Kidney (tissue), 14 donors: Measurements from ENCODE around the gene CPNE2. TPM values are rescaled to one million over a fixed set of nuclear protein-coding genes. Genes with fewer than 3 reads are reported as not detected.
A peak's percentile ranks its signal among the peaks of the same experiment; 100 is the strongest.
"Not testable (repeated sequence)": the region's sequence is repeated elsewhere in the genome, so short reads cannot be mapped to it uniquely, and the experiment has no call there.

Source experiments
- DNase-seq, 5 donors: peaks; one replicate each; pipeline ENCODE4 v3.0.0-alpha.2; 2013 to 2020
- FAIRE-seq: peaks from 2 replicates; lab custom pipeline; 2012; peaks lifted over from hg19 to GRCh38; lab: Jason Lieb, UNC
- H3K27ac ChIP-seq, 2 donors: one replicate each; pipeline ENCODE4 v1.7.0; 2013; ENCODE audit warnings: low read depth in 2 of 2, low read length in 2 of 2, inconsistent platforms in 1 of 2
- H3K27me3 ChIP-seq: one replicate; pipeline ENCODE4 v1.7.1; 2013; ENCODE audit warnings: low read length, inconsistent platforms; ENCODE audit not compliant: control insufficient read depth, insufficient read depth
- H3K36me3 ChIP-seq, 3 donors: one replicate each; pipeline versions ENCODE4 v1.7.0 to v1.7.1; 2013; ENCODE audit warnings: low read length in 3 of 3, control low read depth in 1 of 3, inconsistent platforms in 1 of 3; ENCODE audit not compliant: insufficient read depth in 3 of 3, control insufficient read depth in 2 of 3
- H3K4me1 ChIP-seq, 3 donors: one replicate each; pipeline versions ENCODE4 v1.7.0 to v1.7.1; 2013; ENCODE audit warnings: low read length in 3 of 3, inconsistent platforms in 1 of 3, low read depth in 1 of 3; ENCODE audit not compliant: control insufficient read depth in 2 of 3, insufficient read depth in 2 of 3
- H3K4me3 ChIP-seq, 3 donors: one replicate each; pipeline versions ENCODE4 v1.7.0 to v1.8.1; 2013; ENCODE audit warnings: low read length in 3 of 3, control low read depth in 1 of 3, inconsistent platforms in 1 of 3
- H3K9ac ChIP-seq, 3 donors: one replicate each; pipeline versions ENCODE4 v1.7.0 to v1.7.1; 2013; ENCODE audit warnings: low read length in 3 of 3, control low read depth in 1 of 3, inconsistent platforms in 1 of 3
- H3K9me3 ChIP-seq, 3 donors: one replicate each; pipeline versions ENCODE4 v1.7.0 to v1.7.1; 2013; ENCODE audit warnings: low read length in 3 of 3, control low read depth in 1 of 3, inconsistent platforms in 1 of 3; ENCODE audit not compliant: control insufficient read depth in 2 of 3, insufficient read depth in 1 of 3
- CTCF ChIP-seq: IDR thresholded peaks from 3 replicates; pipeline ENCODE4 v1.5.1; 2012; ENCODE audit warnings: mild to moderate bottlenecking, moderate library complexity, borderline replicate concordance; ENCODE audit not compliant: insufficient read depth; ENCODE audit errors: extremely low read depth
- intact Hi-C: fragments of 100-400 bp; cut with DNase I; formaldehyde crosslinking; loops from one replicate; pipeline ENCODE4 v1.11.1; 2022
- polyA plus RNA-seq: library from polyadenylated mRNA; stranded (reverse); fragments of 350-450 nt; fragmentation: Illumina TruSeq; extraction: RNeasy Lipid Tissue Mini Kit (QIAGEN cat#74804); gene quantifications from one replicate; pipeline ENCODE4 v1.2.3, GENCODE V29; 2014; ENCODE audit warnings: low read depth, low replicate concordance; ENCODE audit not compliant: insufficient read depth
- total RNA-seq: library from RNA; stranded (reverse); fragmentation: NEBNext Ultra II Directional; extraction: Animal tissue kit (Norgen Biotek cat#: 25700); gene quantifications from one replicate; pipeline ENCODE4 v1.2.1, GENCODE V29; 2021
- donor health status: control.
- donor health status: control.
- donor health status: control.
- donor health status: control.
- donor health status: control.
- donor health status: DM: yes; HTN: yes; CAD: no.
- donor health status: Normal renal cell carcinoma (clear cell type).

Gene CPNE2
- total and polyA plus RNA-seq, 2 donors from 2014 or later: 24.1 to 33.1 TPM

- TF ChIP-seq CTCF: no peak
- Histone ChIP-seq H3K4me1 (peaks cover 0 to 19% (median 18%) of the 10 kb centered on the region in 3 donors), H3K4me3 (peak overlapping the region in 1 of 3 donors; percentile 91), H3K27me3 (no peaks in the 10 kb centered on the region), H3K9ac (no peak overlapping the region), H3K9me3 (no peaks in the 10 kb centered on the region), H3K36me3 (no peaks in the 10 kb centered on the region), H3K27ac (no peak overlapping the region)
- DNase-seq: no peak
- no peak for FAIRE-seq
- intact Hi-C loops: no loop called here
Measured at GRCh38 chr16:57188711-57189002, 96.3 kb downstream of the CPNE2 start.

- H3K27ac ChIP-seq, H3K27me3 ChIP-seq, H3K9me3 ChIP-seq, intact Hi-C loops, H3K4me3 ChIP-seq, DNase-seq, H3K9ac ChIP-seq, H3K36me3 ChIP-seq, FAIRE-seq: not testable (repeated sequence)
- peaks cover 0 to 17% (median 16%) of the 10 kb centered on the region in 3 donors for H3K4me1 ChIP-seq
Measured at GRCh38 chr16:57189527-57189926, 97.1 kb downstream of the CPNE2 start.

- Histone ChIP-seq H3K36me3 (no peaks in the 10 kb centered on the region), H3K4me1 (peaks cover 0 to 11% (median 10%) of the 10 kb centered on the region in 3 donors), H3K9me3 (no peaks in the 10 kb centered on the region), H3K27me3 (no peaks in the 10 kb centered on the region), H3K4me3 (no peak overlapping the region), H3K27ac (no peak overlapping the region), H3K9ac (no peak overlapping the region)
- no peak for DNase-seq
- FAIRE-seq: no peak
- no peak for TF ChIP-seq CTCF
- intact Hi-C loops: no loop called here
Measured at GRCh38 chr16:57190136-57190535, 97.8 kb downstream of the CPNE2 start.

- no peak for TF ChIP-seq CTCF
- no peak for FAIRE-seq
- no peak overlapping the region for H3K4me3 ChIP-seq
- DNase-seq: no peak
- H3K9me3 ChIP-seq: no peaks in the 10 kb centered on the region
- H3K4me1 ChIP-seq: peaks cover 0 to 10% (median 9%) of the 10 kb centered on the region in 3 donors
- intact Hi-C loops: no loop called here
- no peaks in the 10 kb centered on the region for H3K27me3 ChIP-seq
- no peak overlapping the region for H3K27ac ChIP-seq
- no peaks in the 10 kb centered on the region for H3K36me3 ChIP-seq
- no peak overlapping the region for H3K9ac ChIP-seq
Measured at GRCh38 chr16:57191056-57191571, 98.7 kb downstream of the CPNE2 start.
